BJ (cell line): ENCODE measurements around the gene ZIC4. TPM values are rescaled to one million over a fixed set of nuclear protein-coding genes. Genes with fewer than 3 reads are reported as not detected.
A peak's percentile ranks its signal among the peaks of the same experiment; 100 is the strongest.

Source experiments
- CTCF ChIA-PET: fragments of 350-600 bp; formaldehyde crosslinking; extraction: SDS; loops from one replicate; lab custom pipeline; 2021; ENCODE audit warnings: antibody characterized with exemption, inconsistent platforms; lab: Yijun Ruan, JAX
- POLR2A ChIA-PET: fragments of 300-600 bp; sonication (Branson Sonifier 250); formaldehyde crosslinking; extraction: SDS; loops from one replicate; lab custom pipeline; 2021; ENCODE audit warnings: antibody characterized with exemption; lab: Charles Lee
- DNase-seq: peaks from one replicate; pipeline ENCODE4 v3.0.0-alpha.2; 2011; ENCODE audit warnings: low read depth
- H3K27me3 ChIP-seq: 2 replicates; pipeline ENCODE4 v1.6.0; 2011; ENCODE audit warnings: low read length; ENCODE audit not compliant: control insufficient read depth, insufficient read depth
- H3K36me3 ChIP-seq: 2 replicates; pipeline ENCODE4 v1.5.1; 2011; ENCODE audit warnings: low read length; ENCODE audit not compliant: control insufficient read depth, insufficient read depth
- H3K4me3 ChIP-seq: 2 replicates; pipeline ENCODE4 v1.5.1; 2011; ENCODE audit warnings: low read depth, mild to moderate bottlenecking, control low read depth, low read length
- polyA plus RNA-seq: library from polyadenylated mRNA; depleted of rRNA; stranded (reverse); fragments of >200 nt; gene quantifications from 2 replicates; pipeline ENCODE4 v1.2.3, GENCODE V29; 2011
- TF ChIP-seq, protein P1 (sequence below): IDR thresholded peaks from 2 replicates; pipeline ENCODE4 v1.5.1; 2011; ENCODE audit warnings: low read depth, mild to moderate bottlenecking, control low read depth, inconsistent platforms, low read length, moderate library complexity; ENCODE audit not compliant: insufficient read depth

ZIC4 gene
- polyA plus RNA-seq, 1 experiment, result 3.2 TPM

DNA sequence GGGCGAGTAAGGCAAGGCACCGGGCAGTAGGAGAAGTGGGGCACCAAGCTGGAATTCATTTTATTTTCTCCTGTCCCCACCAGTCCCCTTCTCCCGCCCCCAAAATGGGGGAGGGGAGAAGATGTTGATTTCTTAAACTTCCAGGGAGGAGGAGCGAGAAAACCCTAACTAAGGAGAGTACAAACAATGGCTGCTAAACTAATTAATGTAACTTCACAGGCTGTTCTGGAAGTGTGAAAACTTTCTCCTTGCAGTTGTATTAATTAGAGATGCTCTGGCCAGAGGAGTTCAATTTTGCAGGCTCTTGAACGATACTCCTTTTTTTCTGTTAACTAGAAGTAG, 11.5 kb downstream of the ZIC4 start:
- Histone ChIP-seq H3K36me3 (peaks cover 2% of the 10 kb centered on the region), H3K4me3 (peak overlapping the region; percentile 29), H3K27me3 (peaks cover 15% of the 10 kb centered on the region)
- CTCF ChIA-PET, result no interaction called here
- DNase-seq, result no peak
- TF ChIP-seq, protein P1, sequence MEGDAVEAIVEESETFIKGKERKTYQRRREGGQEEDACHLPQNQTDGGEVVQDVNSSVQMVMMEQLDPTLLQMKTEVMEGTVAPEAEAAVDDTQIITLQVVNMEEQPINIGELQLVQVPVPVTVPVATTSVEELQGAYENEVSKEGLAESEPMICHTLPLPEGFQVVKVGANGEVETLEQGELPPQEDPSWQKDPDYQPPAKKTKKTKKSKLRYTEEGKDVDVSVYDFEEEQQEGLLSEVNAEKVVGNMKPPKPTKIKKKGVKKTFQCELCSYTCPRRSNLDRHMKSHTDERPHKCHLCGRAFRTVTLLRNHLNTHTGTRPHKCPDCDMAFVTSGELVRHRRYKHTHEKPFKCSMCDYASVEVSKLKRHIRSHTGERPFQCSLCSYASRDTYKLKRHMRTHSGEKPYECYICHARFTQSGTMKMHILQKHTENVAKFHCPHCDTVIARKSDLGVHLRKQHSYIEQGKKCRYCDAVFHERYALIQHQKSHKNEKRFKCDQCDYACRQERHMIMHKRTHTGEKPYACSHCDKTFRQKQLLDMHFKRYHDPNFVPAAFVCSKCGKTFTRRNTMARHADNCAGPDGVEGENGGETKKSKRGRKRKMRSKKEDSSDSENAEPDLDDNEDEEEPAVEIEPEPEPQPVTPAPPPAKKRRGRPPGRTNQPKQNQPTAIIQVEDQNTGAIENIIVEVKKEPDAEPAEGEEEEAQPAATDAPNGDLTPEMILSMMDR, result no peak
- POLR2A ChIA-PET, result no interaction called here

DNA sequence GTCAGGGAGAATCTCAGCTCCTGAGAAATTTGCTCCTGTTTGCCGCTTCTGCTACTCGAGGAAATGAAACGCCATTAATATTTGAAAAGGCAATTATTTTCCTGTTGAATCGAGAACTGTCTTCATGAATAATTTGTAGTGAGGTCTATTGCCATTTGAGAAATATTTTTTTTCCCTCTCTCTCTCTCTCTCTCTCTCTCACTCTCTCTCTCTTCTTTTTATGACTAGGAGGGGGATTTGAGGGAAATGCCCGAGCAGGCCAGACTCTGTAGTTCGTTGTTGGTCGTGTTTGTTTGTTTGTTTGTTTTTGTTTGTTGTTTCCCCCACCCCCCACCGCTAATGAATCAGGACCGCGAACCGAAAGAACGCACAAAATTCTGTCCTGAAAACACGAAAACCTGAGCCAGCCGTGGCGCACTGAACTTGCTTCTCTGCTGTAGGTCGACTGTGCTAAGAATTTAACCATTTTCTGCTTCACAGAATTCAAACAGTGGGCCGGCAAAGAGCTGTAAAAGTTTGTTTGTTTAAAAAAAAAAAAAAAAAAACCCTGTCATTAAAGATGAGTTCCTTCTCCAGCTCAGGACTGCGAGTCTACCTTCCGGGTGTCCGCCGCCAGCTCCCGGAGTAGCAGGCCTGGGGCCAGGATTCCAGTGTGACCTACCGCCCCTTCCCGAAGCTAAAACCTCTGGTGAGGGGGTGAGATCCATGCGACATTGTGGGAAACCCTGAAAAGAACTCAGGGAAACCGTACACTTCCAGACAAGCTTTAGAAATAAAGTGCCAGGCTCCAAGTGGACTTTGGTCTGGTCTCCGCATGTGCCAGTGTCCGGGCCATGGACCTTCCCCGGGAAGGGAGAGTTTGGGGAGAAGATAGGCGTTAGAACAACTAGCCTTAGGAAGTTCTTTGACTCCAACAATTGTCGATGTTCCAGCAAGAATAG, 12.1 kb downstream of the ZIC4 start:
- no peak for DNase-seq
- H3K27me3 ChIP-seq, result peaks cover 15% of the 10 kb centered on the region

DNA sequence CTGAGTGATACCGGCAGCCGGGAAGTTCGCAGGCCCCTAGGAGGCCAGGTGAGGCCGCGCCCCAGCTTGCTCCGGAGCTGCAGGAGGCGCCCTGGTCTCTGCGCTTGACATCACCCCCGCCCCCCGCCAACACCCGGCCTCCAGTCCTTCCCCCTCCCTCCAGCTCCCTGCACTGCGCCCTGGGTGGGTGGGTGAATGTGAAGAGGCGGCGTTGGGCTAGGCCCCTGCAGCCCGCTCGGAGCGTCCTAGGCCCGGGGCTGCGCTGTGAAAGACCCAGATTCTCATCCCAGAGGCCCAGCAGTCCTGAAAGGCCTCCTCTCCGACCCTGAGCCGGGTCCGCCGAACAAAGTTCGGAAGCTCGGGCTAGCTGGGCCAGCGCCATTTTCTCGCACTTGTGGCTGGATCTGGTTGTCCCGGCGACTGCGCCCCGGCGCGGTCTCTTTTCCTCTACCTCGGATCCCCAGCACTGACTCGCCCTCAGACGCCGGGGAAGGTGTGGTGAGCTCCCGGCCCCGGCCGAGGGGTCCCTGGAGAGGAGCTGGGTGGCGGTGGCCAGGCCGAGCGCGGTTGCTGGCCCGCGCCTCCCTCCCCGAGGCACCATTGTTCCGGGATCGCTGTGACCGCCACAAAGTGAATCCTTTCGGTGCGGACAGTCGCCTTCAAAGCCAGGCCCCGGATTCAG, 12.9 kb downstream of the ZIC4 start:
- TF ChIP-seq, protein P1, result peak; percentile 31; the same call in 1 of the 2 replicates
- H3K27me3 ChIP-seq, result peaks cover 15% of the 10 kb centered on the region
- CTCF ChIA-PET, result interaction anchor here (0.7 to 3.3 kb wide), 4 partner anchors 10 to 685 kb away, joined by 4 to 11 read pairs (median 6); no protein-coding TSS in a partner anchor

More for the DNA sequence above, 12.1 kb downstream of the ZIC4 start:
- H3K36me3 ChIP-seq, result peaks cover 2% of the 10 kb centered on the region
- TF ChIP-seq, protein P1, result no peak
- peak overlapping the region; percentile 29 for H3K4me3 ChIP-seq
- POLR2A ChIA-PET, result interaction anchor here (0.6 to 0.7 kb wide), 2 partner anchors 196 to 1254 kb away, joined by 4 to 5 read pairs; no protein-coding TSS in a partner anchor
- CTCF ChIA-PET, result interaction anchor here (0.7 to 3.3 kb wide), 2 partner anchors 11 to 647 kb away, joined by 4 to 11 read pairs; no protein-coding TSS in a partner anchor

DNA sequence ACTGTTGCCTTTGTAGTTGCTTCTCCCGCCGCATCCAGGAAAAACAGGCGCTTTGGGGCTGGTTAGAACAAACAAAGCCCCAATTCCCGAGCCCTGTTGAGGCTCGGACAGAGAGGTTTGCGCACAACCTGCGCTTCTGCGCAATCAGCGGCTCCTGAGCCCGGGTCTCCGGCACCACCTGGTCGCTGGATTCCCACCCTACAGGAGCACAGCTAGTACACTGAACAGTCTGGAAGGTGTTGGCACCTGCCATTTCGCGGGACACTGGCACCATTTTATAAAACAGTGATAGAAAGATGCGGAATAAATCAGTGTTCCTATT, 13.8 kb downstream of the ZIC4 start:
- CTCF ChIA-PET, result interaction anchor here (0.6 to 3.3 kb wide), 7 partner anchors 9 to 1532 kb away, joined by 3 to 11 read pairs (median 4); no protein-coding TSS in a partner anchor
- Histone ChIP-seq H3K4me3 (peak overlapping the region; percentile 29), H3K27me3 (peaks cover 18% of the 10 kb centered on the region), H3K36me3 (peaks cover 2% of the 10 kb centered on the region)
- POLR2A ChIA-PET, result interaction anchor here (0.6 kb wide), 2 partner anchors 18 to 57 kb away, joined by 3 read pairs; no protein-coding TSS in a partner anchor
- DNase-seq, result no peak
- TF ChIP-seq, protein P1, result no peak

More for the DNA sequence above, 12.9 kb downstream of the ZIC4 start:
- POLR2A ChIA-PET, result interaction anchor here (0.6 to 0.7 kb wide), 3 partner anchors 10 to 1255 kb away, joined by 4 to 7 read pairs (median 5); no protein-coding TSS in a partner anchor
- Histone ChIP-seq H3K4me3 (peak overlapping the region; percentile 29), H3K36me3 (peaks cover 2% of the 10 kb centered on the region)
- DNase-seq, result no peak
